Stimulated activated CD8-positive, alpha-beta memory T cell treated with anti-CD3 and anti-CD28 coated beads, Interleukin-7, amount 100 ng/mL, for 48 hours (primary cell): Measurements from ENCODE around the gene NDUFV2.
A peak's percentile ranks its signal among the peaks of the same experiment; 100 is the strongest.

ENCODE experiments used
- DNase-seq, 2 donors: peaks; one replicate each; pipeline ENCODE4 v3.0.0-alpha.2; 2020; ENCODE audit warnings: low read depth in 1 of 2; ENCODE audit errors: extremely low read depth in 1 of 2

The NDUFV2 gene

GRCh38 chr18:9113468-9114149 lies 11.1 kb downstream of the NDUFV2 start:
- DNase-seq, result no peak

GRCh38 chr18:9115984-9116383 lies 13.5 kb downstream of the NDUFV2 start:
- no peak for DNase-seq

GRCh38 chr18:9117980-9118841 lies 15.7 kb downstream of the NDUFV2 start:
- DNase-seq, result no peak

- no peak for DNase-seq
Measured at GRCh38 chr18:9120796-9121195, 18.3 kb downstream of the NDUFV2 start.

- no peak for DNase-seq
Measured at GRCh38 chr18:9123520-9123919, 21.0 kb downstream of the NDUFV2 start.

GRCh38 chr18:9124824-9125223 lies 22.3 kb downstream of the NDUFV2 start:
- no peak for DNase-seq

- no peak for DNase-seq
Measured at GRCh38 chr18:9126337-9126736, 23.8 kb downstream of the NDUFV2 start.

GRCh38 chr18:9130195-9130594 lies 27.7 kb downstream of the NDUFV2 start:
- no peak for DNase-seq

GRCh38 chr18:9130806-9131205 lies 28.3 kb downstream of the NDUFV2 start:
- DNase-seq, result no peak

- no peak for DNase-seq
Measured at GRCh38 chr18:9132628-9133027, 30.1 kb downstream of the NDUFV2 start.

GRCh38 chr18:9133225-9133624 lies 30.7 kb downstream of the NDUFV2 start:
- DNase-seq, result no peak

GRCh38 chr18:9135081-9135911 lies 32.8 kb downstream of the NDUFV2 start:
- no peak for DNase-seq

- DNase-seq, result peak in 1 of 2 donors; percentile 14
Measured at GRCh38 chr18:9135912-9136314, 33.4 kb downstream of the NDUFV2 start.

GRCh38 chr18:9136315-9137155 lies 34.0 kb downstream of the NDUFV2 start, which contains the start of gene ANKRD12:
ANKRD12 (plus strand) TSS chr18:9136781; CDS start chr18:9182433, 45,652 bp downstream.
- peak; percentile 93 to 98 for DNase-seq

- DNase-seq, result peak; percentile 37 to 50
Measured at GRCh38 chr18:9137168-9138066, 34.9 kb downstream of the NDUFV2 start.

- no peak for DNase-seq
Measured at GRCh38 chr18:9139400-9140039, 37.0 kb downstream of the NDUFV2 start.

- no peak for DNase-seq
Measured at GRCh38 chr18:9140381-9140780, 37.9 kb downstream of the NDUFV2 start.

- no peak for DNase-seq
Measured at GRCh38 chr18:9140984-9141383, 38.5 kb downstream of the NDUFV2 start.

- DNase-seq, result no peak
Measured at GRCh38 chr18:9146224-9146623, 43.7 kb downstream of the NDUFV2 start.
